HFF-Myc (cell line): ENCODE data around the gene IL17RB.

Source experiments
- DNase-seq: peaks from one replicate; pipeline ENCODE4 v3.0.0-alpha.2; 2011; ENCODE audit warnings: low read depth; ENCODE audit errors: extremely low read depth
- H3K4me3 ChIP-seq: replicated peaks from 2 replicates; pipeline ENCODE4 v1.5.1; 2011; ENCODE audit warnings: low read depth, mild to moderate bottlenecking, control low read depth, low read length
- TF ChIP-seq, protein P1 (sequence below): IDR thresholded peaks from 2 replicates; pipeline ENCODE4 v1.5.1; 2012; ENCODE audit warnings: mild to moderate bottlenecking, low read depth, low read length, control low read depth; ENCODE audit errors: missing control alignments

Gene IL17RB

DNA sequence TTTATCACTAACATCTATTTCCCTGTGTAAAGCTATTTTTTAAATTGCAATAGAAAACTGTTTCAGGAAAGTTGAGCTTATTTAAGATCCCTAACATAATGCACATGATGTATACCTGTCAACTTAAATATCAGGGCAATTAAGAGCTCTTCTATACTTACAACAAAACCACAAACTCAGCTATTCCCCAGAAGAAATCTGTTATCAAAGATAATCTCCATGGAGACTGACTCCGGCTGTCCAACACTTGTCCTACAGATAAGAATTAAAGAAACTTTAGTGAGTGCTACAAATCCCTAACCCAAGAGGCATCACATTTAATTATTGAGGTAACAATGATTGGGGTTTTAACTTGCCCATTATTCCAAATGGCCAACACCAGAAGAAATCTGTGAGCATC is 41.9 kb downstream of the IL17RB start:
- TF ChIP-seq, protein P1, sequence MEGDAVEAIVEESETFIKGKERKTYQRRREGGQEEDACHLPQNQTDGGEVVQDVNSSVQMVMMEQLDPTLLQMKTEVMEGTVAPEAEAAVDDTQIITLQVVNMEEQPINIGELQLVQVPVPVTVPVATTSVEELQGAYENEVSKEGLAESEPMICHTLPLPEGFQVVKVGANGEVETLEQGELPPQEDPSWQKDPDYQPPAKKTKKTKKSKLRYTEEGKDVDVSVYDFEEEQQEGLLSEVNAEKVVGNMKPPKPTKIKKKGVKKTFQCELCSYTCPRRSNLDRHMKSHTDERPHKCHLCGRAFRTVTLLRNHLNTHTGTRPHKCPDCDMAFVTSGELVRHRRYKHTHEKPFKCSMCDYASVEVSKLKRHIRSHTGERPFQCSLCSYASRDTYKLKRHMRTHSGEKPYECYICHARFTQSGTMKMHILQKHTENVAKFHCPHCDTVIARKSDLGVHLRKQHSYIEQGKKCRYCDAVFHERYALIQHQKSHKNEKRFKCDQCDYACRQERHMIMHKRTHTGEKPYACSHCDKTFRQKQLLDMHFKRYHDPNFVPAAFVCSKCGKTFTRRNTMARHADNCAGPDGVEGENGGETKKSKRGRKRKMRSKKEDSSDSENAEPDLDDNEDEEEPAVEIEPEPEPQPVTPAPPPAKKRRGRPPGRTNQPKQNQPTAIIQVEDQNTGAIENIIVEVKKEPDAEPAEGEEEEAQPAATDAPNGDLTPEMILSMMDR: no peak
- H3K4me3 ChIP-seq: no peak overlapping the region
- DNase-seq: no peak

DNA sequence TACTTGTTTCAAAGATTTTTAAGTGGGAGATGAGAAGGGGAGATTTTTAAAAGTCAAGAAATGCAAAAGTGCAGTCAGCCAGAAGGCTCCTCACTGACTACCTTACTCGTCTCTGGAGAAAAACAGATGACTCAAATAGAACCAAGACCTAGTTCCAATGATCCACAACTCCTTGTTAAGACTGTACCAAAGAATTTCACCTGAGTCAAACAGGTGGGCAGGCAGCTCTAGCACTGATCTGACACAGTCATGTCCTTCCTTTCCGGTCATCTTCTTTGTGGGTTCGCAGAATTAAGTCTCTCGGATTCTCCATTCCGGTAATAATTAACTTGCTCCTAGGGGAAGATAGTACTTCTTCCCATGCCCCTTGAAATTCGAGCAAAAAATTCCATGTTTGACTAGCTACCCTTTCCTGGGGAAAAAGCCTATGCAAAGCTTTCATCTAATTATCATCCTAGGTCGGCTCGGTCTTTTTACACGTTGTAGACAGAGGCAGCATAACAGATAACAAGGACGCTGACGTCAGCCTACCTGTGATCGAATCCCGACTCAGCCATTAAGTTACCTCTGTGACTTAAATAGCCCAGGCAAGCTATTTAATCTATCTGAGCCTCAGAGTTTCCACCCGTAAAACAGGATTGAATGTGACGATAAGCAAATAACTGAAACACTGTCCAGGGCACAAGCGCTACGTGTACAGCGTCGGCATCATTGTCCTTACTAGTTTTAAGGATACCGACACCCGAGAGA is 44.5 kb downstream of the IL17RB start:
- DNase-seq: no peak
- TF ChIP-seq, protein P1: no peak

DNA sequence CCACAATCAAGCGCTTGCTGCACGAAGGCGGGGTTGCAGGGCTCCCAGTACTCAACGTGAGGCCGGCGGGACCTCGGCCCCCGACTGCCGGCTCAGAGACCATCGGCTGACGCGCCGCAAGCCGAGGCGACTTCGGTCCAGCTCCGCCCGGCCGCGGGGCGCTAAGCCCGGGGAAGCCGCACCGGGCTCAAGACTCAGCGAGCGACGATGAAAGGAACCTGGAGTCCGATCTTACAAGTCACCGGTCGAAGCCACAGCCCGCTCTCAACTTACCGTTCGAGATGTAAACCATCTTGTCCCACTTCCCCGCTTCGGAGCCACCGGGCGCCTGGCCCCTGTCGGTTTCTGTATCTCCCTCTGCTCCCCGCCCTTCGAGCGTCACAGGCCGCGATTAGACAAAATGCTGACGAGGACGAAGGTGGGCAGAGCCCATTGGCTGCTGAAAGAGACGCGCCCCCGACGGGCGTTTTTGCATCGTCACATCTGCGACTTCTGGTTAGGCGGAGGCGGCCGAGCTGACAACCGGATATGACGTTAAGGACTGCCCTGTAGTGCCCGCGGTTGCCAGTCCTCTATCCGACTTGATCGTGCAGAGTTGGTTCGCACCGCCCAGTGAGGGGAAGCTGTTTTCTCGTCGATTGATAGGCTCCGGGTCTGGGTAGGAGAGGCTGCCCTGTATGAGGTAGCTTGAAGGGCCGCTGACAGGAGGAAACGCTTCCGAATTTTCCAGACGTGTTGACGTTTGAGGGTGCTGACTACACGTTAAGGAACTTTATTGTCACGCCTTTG is 45.3 kb downstream of the IL17RB start, which contains the start of gene SELENOK:
Gene SELENOK, minus strand, starts transcription at position 363 of the 789 bp plus-strand sequence.
- TF ChIP-seq, protein P1: no peak
- peak within 1 kb of the TSS; percentile 76 for H3K4me3 ChIP-seq
- peak; percentile 95 for DNase-seq

More for the DNA sequence above, 44.5 kb downstream of the IL17RB start:
- H3K4me3 ChIP-seq: peak overlapping the region; percentile 76

DNA sequence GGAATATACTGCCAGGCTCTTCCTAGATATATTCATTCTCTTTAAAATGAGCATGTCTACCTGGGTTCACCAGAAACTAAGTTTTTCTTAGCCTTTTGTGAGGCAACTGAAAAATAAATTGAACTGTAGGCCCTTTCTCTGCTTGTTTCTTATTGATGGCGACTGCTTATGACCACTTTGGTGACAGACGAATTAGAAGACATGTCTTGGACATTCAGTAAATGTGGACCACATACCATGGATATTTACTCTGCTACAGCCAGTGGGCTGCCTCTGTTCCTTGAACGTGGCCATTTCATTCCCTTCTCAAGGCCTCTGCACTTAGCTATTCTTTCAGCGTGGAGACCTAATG is 45.9 kb downstream of the IL17RB start:
- DNase-seq: no peak
- H3K4me3 ChIP-seq: peak overlapping the region; percentile 76
- TF ChIP-seq, protein P1: no peak

DNA sequence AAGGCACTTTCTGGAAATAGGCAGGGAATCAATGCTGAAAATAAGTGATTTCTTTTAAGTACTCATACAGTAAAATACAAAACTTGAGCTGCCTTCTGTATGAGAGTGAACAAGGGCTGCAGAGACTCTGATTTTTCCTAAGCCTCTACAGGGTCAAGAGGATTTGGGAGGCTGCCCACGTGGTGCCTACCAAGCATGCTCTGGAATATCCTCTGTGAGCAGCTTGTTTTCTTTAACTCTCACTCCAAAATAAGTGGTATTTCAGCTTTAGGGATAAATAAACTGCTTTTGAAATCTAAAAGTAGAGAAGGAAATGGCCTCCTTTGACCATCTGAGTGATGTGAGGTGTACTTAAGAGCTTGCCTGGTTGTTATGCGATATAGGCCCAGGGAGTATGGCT is 53.4 kb downstream of the IL17RB start:
- DNase-seq: no peak
- H3K4me3 ChIP-seq: no peak overlapping the region
- TF ChIP-seq, protein P1: no peak

DNA sequence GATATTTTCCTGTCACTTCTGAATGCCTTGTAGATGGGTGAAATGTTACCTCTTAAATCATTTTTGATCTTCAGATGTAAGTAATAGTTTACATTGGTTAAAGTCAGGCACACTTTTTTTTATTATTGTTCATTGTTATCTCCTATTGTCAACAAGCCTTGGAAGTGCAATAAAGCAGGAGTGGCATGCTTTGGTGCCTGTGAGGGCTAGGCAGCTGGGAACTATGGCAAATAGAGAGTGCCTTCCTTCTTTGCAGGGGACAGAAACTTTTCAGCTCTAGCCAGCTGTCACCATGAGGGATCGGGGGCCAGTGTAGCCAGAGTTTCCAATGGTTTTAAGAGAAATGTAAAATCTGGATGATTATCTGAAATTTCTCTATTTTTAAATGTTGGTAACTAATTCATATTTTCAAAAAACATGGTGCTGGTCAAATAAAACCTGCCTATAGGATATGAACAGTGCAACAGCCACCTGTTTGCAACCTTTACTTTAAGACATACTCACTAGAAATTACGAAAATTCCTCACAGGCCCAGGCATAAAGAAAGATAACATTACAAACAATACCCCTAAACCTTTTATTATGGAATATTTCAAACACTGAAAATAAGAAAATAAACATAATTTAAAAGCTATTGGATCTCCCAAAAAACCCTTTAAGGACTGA is 54.4 kb downstream of the IL17RB start:
- TF ChIP-seq, protein P1: no peak
- DNase-seq: no peak
- H3K4me3 ChIP-seq: no peak overlapping the region
